IMR-90 (cell line): ENCODE measurements around the gene PROX2. TPM values are rescaled to one million over a fixed set of nuclear protein-coding genes. Genes with fewer than 3 reads are reported as not detected.

Experiments used
- ATAC-seq: fragments of 200-7000 bp; cut with Tn5 transposase; 2 replicates; pipeline ENCODE4 v1.9.1; 2020; ENCODE audit warnings: low read depth, mild to moderate bottlenecking, moderate library complexity
- BruUV-seq: library from RNA; stranded (reverse); fragments of 400-500 nt; replicated peaks from 2 replicates; lab custom pipeline; 2021; lab: Mats Ljungman, UMichigan
- CTCF ChIA-PET: fragments of 300-600 bp; formaldehyde crosslinking; extraction: SDS; loops from one replicate; lab custom pipeline; 2021; ENCODE audit warnings: antibody characterized with exemption; lab: Yijun Ruan, JAX
- POLR2A ChIA-PET: fragments of 300-600 bp; sonication (Branson Sonifier 250); formaldehyde crosslinking; loops from one replicate; lab custom pipeline; 2022; ENCODE audit warnings: antibody characterized with exemption; ENCODE audit not compliant: unreplicated experiment; lab: Charles Lee
- DNase-seq: peaks from one replicate; pipeline ENCODE4 v3.0.0; 2013
- H2AFZ ChIP-seq: replicated peaks from 2 replicates; pipeline ENCODE3; 2013; ENCODE audit warnings: low read length, mild to moderate bottlenecking; ENCODE audit not compliant: poor library complexity
- H2AK5ac ChIP-seq: 2 replicates; pipeline ENCODE4 v1.6.1; 2013; ENCODE audit warnings: low read depth, low read length, inconsistent platforms
- H2AK9ac ChIP-seq: replicated peaks from 2 replicates; pipeline ENCODE3; 2013; ENCODE audit warnings: mild to moderate bottlenecking, low read depth, low read length, moderate library complexity; ENCODE audit not compliant: poor library complexity
- H2BK120ac ChIP-seq: 2 replicates; pipeline ENCODE4 v1.6.1; 2013; ENCODE audit warnings: low read depth, low read length, inconsistent platforms
- H2BK15ac ChIP-seq: 3 replicates; pipeline ENCODE4 v1.6.1; 2013; ENCODE audit warnings: low read depth, low read length, inconsistent platforms
- H2BK20ac ChIP-seq: 2 replicates; pipeline ENCODE4 v1.6.1; 2013; ENCODE audit warnings: low read depth, mild to moderate bottlenecking, inconsistent platforms, low read length, moderate library complexity
- H2BK5ac ChIP-seq: 2 replicates; pipeline ENCODE4 v1.6.1; 2013; ENCODE audit warnings: mild to moderate bottlenecking, low read depth, low read length, inconsistent platforms; ENCODE audit not compliant: poor library complexity, severe bottlenecking
- H3K14ac ChIP-seq: replicated peaks from 2 replicates; pipeline ENCODE4 v1.6.1; 2013; ENCODE audit warnings: low read depth, low read length, inconsistent platforms
- H3K18ac ChIP-seq: 2 replicates; pipeline ENCODE4 v1.6.1; 2013; ENCODE audit warnings: low read depth, low read length, control low read depth
- H3K23ac ChIP-seq: 2 replicates; pipeline ENCODE4 v1.6.1; 2013; ENCODE audit warnings: low read depth, low read length, inconsistent platforms
- H3K27ac ChIP-seq: 2 replicates; pipeline ENCODE4 v1.5.1; 2013; ENCODE audit warnings: mild to moderate bottlenecking, control low read depth, low read length; ENCODE audit not compliant: insufficient read depth
- H3K27me3 ChIP-seq: 2 replicates; pipeline ENCODE4 v1.6.1; 2013; ENCODE audit warnings: low read length; ENCODE audit not compliant: control insufficient read depth, insufficient read depth
- H3K36me3 ChIP-seq: 2 replicates; pipeline ENCODE4 v1.6.1; 2013; ENCODE audit warnings: low read length, mixed read lengths; ENCODE audit not compliant: control insufficient read depth, insufficient read depth
- H3K4ac ChIP-seq: 2 replicates; pipeline ENCODE4 v1.6.1; 2013; ENCODE audit warnings: low read depth, low read length, inconsistent platforms
- H3K4me1 ChIP-seq: 2 replicates; pipeline ENCODE4 v1.6.1; 2013; ENCODE audit warnings: low read length, mixed read lengths; ENCODE audit not compliant: control insufficient read depth, insufficient read depth
- H3K4me2 ChIP-seq: 2 replicates; pipeline ENCODE4 v1.6.1; 2013; ENCODE audit warnings: low read depth, mild to moderate bottlenecking, control low read depth, low read length, moderate library complexity
- H3K4me3 ChIP-seq: 2 replicates; pipeline ENCODE4 v1.5.1; 2013; ENCODE audit warnings: low read depth, mild to moderate bottlenecking, control low read depth, low read length, moderate library complexity; ENCODE audit not compliant: insufficient read depth
- H3K56ac ChIP-seq: 2 replicates; pipeline ENCODE4 v1.6.1; 2013; ENCODE audit warnings: low read length, inconsistent platforms; ENCODE audit not compliant: insufficient read depth; ENCODE audit errors: extremely low read depth
- H3K79me1 ChIP-seq, 2 experiments: 2 replicates each; pipeline ENCODE4 v1.6.1; 2013; ENCODE audit warnings: low read length in 2 of 2, inconsistent platforms in 1 of 2, low read depth in 1 of 2
- H3K9ac ChIP-seq: 2 replicates; pipeline ENCODE4 v1.6.1; 2013; ENCODE audit warnings: low read depth, low read length, control low read depth
- H3K9me1 ChIP-seq: 2 replicates; pipeline ENCODE4 v1.6.1; 2013; ENCODE audit warnings: low read length, inconsistent platforms; ENCODE audit not compliant: insufficient read depth
- H3K9me3 ChIP-seq: 2 replicates; pipeline ENCODE4 v1.6.1; 2013; ENCODE audit warnings: low read length; ENCODE audit not compliant: control insufficient read depth, insufficient read depth
- H4K20me1 ChIP-seq: 2 replicates; pipeline ENCODE4 v1.6.1; 2013; ENCODE audit warnings: low read length, inconsistent platforms; ENCODE audit not compliant: insufficient read depth
- H4K5ac ChIP-seq: 2 replicates; pipeline ENCODE4 v1.6.1; 2013; ENCODE audit warnings: mild to moderate bottlenecking, low read depth, low read length, control low read depth
- H4K8ac ChIP-seq, 2 experiments: 2 replicates each; pipeline ENCODE4 v1.6.1; 2013; ENCODE audit warnings: low read depth in 2 of 2, low read length in 2 of 2, control low read depth in 1 of 2, inconsistent platforms in 1 of 2
- H4K91ac ChIP-seq: 2 replicates; pipeline ENCODE4 v1.6.1; 2013; ENCODE audit warnings: low read depth, low read length, inconsistent platforms; ENCODE audit not compliant: insufficient read depth
- BHLHE40 ChIP-seq: fragments of 150-350 bp; IDR thresholded peaks from 2 replicates; pipeline ENCODE4 v1.6.1; 2016; ENCODE audit warnings: mild to moderate bottlenecking, low read depth, low read length
- CEBPB ChIP-seq: IDR thresholded peaks from 2 replicates; pipeline ENCODE4 v1.6.1; 2012; ENCODE audit warnings: low read depth, low read length, improper control_type of control experiment
- CHD1 ChIP-seq: IDR thresholded peaks from 2 replicates; pipeline ENCODE4 v1.6.1; 2012; ENCODE audit warnings: low read depth, low read length, improper control_type of control experiment
- ELK1 ChIP-seq: fragments of 150-350 bp; IDR thresholded peaks from 2 replicates; pipeline ENCODE4 v1.6.1; 2016; ENCODE audit warnings: low read depth, mild to moderate bottlenecking, low read length, moderate library complexity, borderline replicate concordance
- MAFK ChIP-seq: IDR thresholded peaks from 2 replicates; pipeline ENCODE4 v1.6.1; 2012; ENCODE audit warnings: low read depth, low read length, improper control_type of control experiment
- MAZ ChIP-seq: IDR thresholded peaks from 2 replicates; pipeline ENCODE4 v1.6.1; 2012; ENCODE audit warnings: low read depth, mild to moderate bottlenecking, low read length, improper control_type of control experiment, moderate library complexity, borderline replicate concordance
- MXI1 ChIP-seq: IDR thresholded peaks from 2 replicates; pipeline ENCODE4 v1.6.1; 2012; ENCODE audit warnings: low read depth, mild to moderate bottlenecking, low read length, moderate library complexity, borderline replicate concordance
- POLR2A ChIP-seq: IDR thresholded peaks from 2 replicates; pipeline ENCODE4 v1.6.1; 2012; ENCODE audit warnings: mild to moderate bottlenecking, low read depth, low read length
- RCOR1 ChIP-seq: IDR thresholded peaks from 2 replicates; pipeline ENCODE4 v1.6.1; 2012; ENCODE audit warnings: mild to moderate bottlenecking, low read length, improper control_type of control experiment; ENCODE audit not compliant: insufficient replicate concordance
- SMC3 ChIP-seq: fragments of 150-350 bp; IDR thresholded peaks from 2 replicates; pipeline ENCODE4 v1.6.1; 2016; ENCODE audit warnings: low read depth, mild to moderate bottlenecking, antibody characterized with exemption, low read length, moderate library complexity
- USF2 ChIP-seq: fragments of 150-350 bp; IDR thresholded peaks from 2 replicates; pipeline ENCODE4 v1.6.1; 2017; ENCODE audit warnings: mild to moderate bottlenecking, antibody characterized with exemption, low read length, low read depth
- WGBS, 2 experiments: methylation state at CpG; one replicate each; pipeline versions ENCODE4 v1.1.5 to v1.1.7; 2013; ENCODE audit warnings: missing lambda C conversion rate in 2 of 2; ENCODE audit not compliant: insufficient read length in 1 of 2; ENCODE audit errors: extremely low coverage in 2 of 2; 5-methylcytosine and 5-hydroxymethylcytosine counted together
- dilution Hi-C: fragments of 300-500 bp; cut with HindIII; formaldehyde crosslinking; loops from one replicate; pipeline ENCODE4 v1.14.3; 2018; ENCODE audit warnings: low sequenced_read_pairs; ENCODE audit not compliant: unreplicated experiment
- in situ Hi-C: fragments of 300-500 bp; cut with MboI; formaldehyde crosslinking; loops from 3 replicates; pipeline ENCODE4 v1.14.3; 2019; ENCODE audit warnings: low sequenced_read_pairs, inconsistent platforms, mixed read lengths
- intact Hi-C: fragments of 100-400 bp; cut with micrococcal nuclease; formaldehyde crosslinking; loops from 2 replicates; pipeline ENCODE4 v1.10.0; 2022
- polyA plus RNA-seq, 3 experiments: library from polyadenylated mRNA; depleted of rRNA; stranded (reverse); fragments of >200 nt; gene quantifications; 2 replicates each; pipeline ENCODE4 v1.2.3, GENCODE V29; 2012; ENCODE audit warnings: low replicate concordance in 1 of 3
- total RNA-seq: library from RNA; depleted of rRNA; stranded (reverse); fragments of >200 nt; gene quantifications from 2 replicates; pipeline ENCODE4 v1.2.3, GENCODE V29; 2012

Gene PROX2
- total and polyA plus RNA-seq, 2 of the 4 experiments (the other 2 are of a cell fraction): not detected

GRCh38 chr14:74856366-74856765 is 19.6 kb downstream of the PROX2 start:
- no peaks in the 10 kb centered on the region for H3K9me3 ChIP-seq
- no peak overlapping the region for H3K4ac ChIP-seq
- no CpG with 5 or more reads among the region's 1 CpG for WGBS, 2 experiments
- H3K36me3 ChIP-seq: no peaks in the 10 kb centered on the region
- H2BK120ac ChIP-seq: no peak overlapping the region
- H3K18ac ChIP-seq: no peak overlapping the region
- no peak overlapping the region for H2BK20ac ChIP-seq
- H3K4me3 ChIP-seq: no peak overlapping the region
- no peak overlapping the region for H3K14ac ChIP-seq
- no peak overlapping the region for H3K23ac ChIP-seq
- H3K9me1 ChIP-seq: peaks cover 15% of the 10 kb centered on the region
- H3K79me1 ChIP-seq: peaks cover 0 to 4% of the 10 kb centered on the region in 2 experiments; a peak in 1 of 4 replicates
- dilution Hi-C loops: no loop called here
- H4K20me1 ChIP-seq: peaks cover 3% of the 10 kb centered on the region; the same call in 1 of the 2 replicates
- ChIA-PET POLR2A (no interaction called here), CTCF (no interaction called here)
- H3K56ac ChIP-seq: no peak overlapping the region
- H2AK9ac ChIP-seq: no peak overlapping the region
- H2BK5ac ChIP-seq: no peak overlapping the region
- no peak for DNase-seq
- H4K91ac ChIP-seq: no peak overlapping the region
- in situ Hi-C loops: no loop called here
- no peaks in the 10 kb centered on the region for H3K27me3 ChIP-seq
- H3K4me1 ChIP-seq: peaks cover 23% of the 10 kb centered on the region
- no TSS peak for BruUV-seq
- intact Hi-C loops: no loop called here
- H2AK5ac ChIP-seq: no peak overlapping the region
- H3K4me2 ChIP-seq: no peak overlapping the region
- H4K5ac ChIP-seq: no peak overlapping the region
- H3K27ac ChIP-seq: no peak overlapping the region
- no peak for ATAC-seq
- H2AFZ ChIP-seq: no peak overlapping the region
- H4K8ac ChIP-seq: no peak overlapping the region
- H2BK15ac ChIP-seq: no peak overlapping the region
- no peak for TF ChIP-seq BHLHE40
- no peak for TF ChIP-seq CEBPB
- TF ChIP-seq RCOR1: no peak
- TF ChIP-seq ELK1: no peak
- no peak for TF ChIP-seq MAFK
- no peak for TF ChIP-seq MAZ
- no peak for TF ChIP-seq POLR2A
- no peak for TF ChIP-seq CHD1
- TF ChIP-seq USF2: no peak
- TF ChIP-seq MXI1: no peak
- no peak for TF ChIP-seq SMC3
- no peak overlapping the region for H3K9ac ChIP-seq
